Stimulated activated CD8-positive, alpha-beta memory T cell treated with anti-CD3 and anti-CD28 coated beads, Interleukin-2, amount 100 ng/mL, for 1 hour (primary cell): ENCODE data around the gene C12orf75.
"Not testable (repeated sequence)": the region's sequence is repeated elsewhere in the genome, so short reads cannot be mapped to it uniquely, and the experiment has no call there.

Source experiments
- DNase-seq, 2 donors: peaks; one replicate each; pipeline ENCODE4 v3.0.0-alpha.2; 2020; ENCODE audit warnings: low read depth in 2 of 2

The C12orf75 gene

DNA sequence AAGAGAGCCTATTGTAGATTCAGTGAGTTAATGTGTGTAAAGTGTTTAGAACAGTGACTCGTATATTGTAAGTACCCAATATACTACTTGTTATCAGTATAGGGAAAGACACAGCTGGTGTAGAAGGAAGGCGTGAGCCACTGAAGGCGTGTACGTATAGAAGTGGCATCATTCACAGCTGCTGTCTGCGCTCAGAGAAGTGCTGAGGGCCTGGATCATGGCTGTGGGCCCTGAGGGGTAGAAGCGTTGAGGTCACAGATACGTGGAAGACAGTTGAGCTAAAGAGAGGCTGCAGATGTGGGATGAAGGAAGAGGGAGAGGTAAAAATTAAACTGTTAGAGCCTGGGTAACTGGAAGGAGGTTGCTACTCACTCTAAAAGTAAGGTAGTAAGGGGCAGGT, 5.9 kb downstream of the C12orf75 start:
- DNase-seq: no peak

GRCh38 chr12:105337391-105337790, 6.9 kb downstream of the C12orf75 start:
- no peak for DNase-seq

- no peak for DNase-seq
Observed at GRCh38 chr12:105338966-105339365, 8.5 kb downstream of the C12orf75 start.

- no peak for DNase-seq
Observed at GRCh38 chr12:105341010-105341409, 10.5 kb downstream of the C12orf75 start.

DNA sequence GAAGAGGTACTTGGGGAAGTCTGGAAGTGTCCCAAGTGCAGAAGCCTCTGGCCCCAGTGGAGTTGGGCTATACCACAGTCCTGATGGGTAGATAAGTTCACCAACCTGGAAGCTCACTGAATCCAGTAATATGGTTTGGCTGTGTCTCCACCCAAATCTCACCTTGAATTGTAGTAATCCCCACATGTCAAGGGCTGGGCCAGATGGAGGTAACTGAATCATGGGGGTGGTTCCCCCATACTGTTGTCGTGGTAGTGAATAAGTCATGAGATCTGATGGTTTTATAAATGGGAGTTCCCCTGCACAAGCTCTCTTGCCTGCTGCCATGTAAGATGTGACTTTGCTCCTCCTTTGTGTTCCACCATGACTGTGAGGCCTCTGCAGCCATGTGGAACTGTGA, 11.1 kb downstream of the C12orf75 start:
- DNase-seq: not testable (repeated sequence)

- no peak for DNase-seq
Observed at GRCh38 chr12:105342464-105342863, 12.0 kb downstream of the C12orf75 start.

- no peak for DNase-seq
Observed at GRCh38 chr12:105343836-105344235, 13.3 kb downstream of the C12orf75 start.

DNA sequence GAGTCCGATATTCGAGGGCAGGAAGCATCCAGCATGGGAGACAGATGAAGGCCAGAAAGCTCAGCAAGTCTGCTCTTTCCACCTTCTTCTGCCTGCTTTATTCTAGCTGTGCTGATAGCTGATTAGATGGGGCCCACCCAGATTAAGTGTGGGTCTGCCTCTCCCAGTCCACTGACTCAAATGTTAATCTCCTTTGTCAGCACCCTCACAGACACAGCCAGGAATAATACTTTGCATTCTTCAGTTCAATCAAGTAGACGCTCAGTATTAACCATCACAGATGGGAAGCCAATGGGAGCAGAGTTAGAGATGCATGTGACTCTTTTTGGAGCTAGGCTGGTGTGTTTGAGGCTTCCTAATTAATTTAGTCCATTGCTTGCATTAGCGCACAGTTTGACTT, 17.0 kb downstream of the C12orf75 start:
- DNase-seq: no peak

GRCh38 chr12:105348142-105348541, 17.7 kb downstream of the C12orf75 start:
- DNase-seq: no peak

DNA sequence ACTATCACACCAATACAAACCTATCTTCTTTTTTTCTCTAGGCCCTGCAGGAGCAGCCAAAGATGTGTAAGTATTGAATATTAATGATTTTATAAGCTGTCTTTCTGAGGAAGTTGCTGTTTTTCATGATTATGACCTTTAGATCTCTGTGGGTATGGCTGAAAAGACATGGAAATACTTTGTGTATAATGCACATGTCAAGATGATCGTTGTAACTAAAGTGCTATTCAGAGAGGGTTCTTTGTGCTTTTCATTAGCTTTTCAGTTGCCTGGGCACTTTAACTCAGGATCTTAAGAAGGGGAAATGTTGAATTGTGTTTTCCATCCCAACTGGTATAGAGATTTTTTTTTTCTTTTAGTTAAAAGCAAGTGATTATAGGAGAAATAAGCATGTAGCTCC, 18.1 kb downstream of the C12orf75 start:
- no peak for DNase-seq

DNA sequence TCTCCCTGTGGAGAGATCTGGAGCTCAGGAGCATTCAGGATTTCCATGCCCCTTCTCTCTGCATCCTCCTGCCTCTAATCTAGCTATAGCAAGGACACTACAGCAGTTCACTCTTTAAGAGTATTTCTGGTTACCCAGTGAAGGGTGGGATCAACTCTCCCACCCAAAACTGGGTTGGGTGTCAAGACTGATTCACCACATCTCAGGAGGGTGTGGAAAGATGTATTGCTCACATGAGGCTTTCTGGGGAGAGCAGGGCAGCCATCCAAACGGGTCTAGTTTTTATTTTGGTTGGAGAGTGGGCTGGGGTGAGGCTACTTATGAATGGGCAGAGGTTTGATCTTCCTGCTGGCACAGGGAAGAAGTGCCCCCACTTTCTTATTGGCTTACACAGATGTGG, 18.6 kb downstream of the C12orf75 start:
- no peak for DNase-seq

DNA sequence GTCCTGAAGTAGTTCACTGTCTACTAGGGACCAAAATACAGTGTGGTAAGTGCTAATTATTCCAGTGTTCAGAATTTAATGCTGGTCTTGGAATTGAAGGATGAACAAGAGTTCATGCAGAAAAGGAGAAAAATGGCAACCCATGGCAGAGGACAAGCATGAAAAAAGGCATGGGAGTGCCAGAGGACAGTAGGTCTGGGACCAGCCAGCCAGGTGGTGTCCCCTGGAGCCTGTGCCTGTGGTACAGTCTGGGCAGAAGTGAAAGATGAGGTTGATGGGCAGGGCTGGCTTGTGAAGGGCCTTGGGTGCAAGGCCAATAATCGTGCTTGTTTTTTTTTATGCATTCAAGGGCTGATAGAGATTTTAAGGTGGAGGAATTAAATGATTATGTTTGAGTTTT, 21.0 kb downstream of the C12orf75 start:
- DNase-seq: no peak

GRCh38 chr12:105352052-105352451, 21.6 kb downstream of the C12orf75 start:
- no peak for DNase-seq

DNA sequence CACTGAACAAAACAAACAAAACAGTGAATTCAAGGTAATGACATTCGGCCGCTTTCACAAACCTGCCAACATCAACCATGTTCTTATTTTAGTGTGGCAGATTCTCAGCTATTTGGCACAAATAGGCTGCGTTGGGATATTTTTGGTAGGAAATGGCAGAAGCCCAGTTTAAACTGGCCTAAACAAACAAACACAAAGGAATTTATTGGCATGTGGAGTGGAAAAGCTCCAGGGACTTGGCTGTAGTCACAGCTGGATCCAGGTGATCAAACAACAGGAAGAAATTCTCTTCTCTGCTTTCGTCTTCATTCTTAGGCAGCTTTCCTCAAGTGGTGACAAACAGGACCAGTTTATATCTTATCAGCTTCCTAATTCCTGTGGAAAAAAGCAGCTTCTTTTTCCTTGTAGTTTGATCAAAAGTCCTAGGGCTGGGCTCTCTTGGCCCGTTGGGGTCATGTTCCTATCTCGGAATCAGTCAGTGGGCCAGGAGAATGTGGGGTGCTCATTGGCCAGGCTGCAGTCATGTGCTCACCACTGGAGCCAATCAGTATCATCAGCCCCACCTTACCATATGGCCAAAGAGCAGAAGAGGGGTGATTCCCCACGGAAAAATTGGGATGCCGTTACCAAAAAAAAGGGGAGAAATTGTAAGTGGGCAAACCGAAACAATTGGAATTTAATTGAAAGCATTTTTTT, 22.6 kb downstream of the C12orf75 start:
- no peak for DNase-seq

- no peak for DNase-seq
Observed at GRCh38 chr12:105355752-105356151, 25.3 kb downstream of the C12orf75 start.

- DNase-seq: no peak
Observed at GRCh38 chr12:105357162-105357691, 26.7 kb downstream of the C12orf75 start.

DNA sequence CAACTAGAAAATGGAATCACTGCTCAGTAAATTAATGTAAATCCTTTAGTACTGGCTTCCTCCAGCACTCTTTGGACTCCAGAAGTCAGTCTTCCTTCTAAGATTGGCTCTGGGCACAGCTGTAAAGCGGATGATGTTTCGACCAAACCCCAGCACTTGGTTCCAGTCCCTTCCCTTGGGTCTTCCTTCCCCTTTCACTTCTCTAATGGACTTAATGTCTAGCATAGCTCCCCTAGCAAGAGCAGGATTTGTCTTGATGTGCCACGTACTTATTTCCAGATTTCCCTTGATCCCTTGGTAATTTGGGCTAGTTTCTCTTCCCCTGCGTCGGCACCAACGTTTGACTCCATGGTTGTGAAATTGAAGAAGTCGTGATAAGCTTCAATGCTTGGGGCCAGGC, 28.3 kb downstream of the C12orf75 start:
- no peak for DNase-seq

DNA sequence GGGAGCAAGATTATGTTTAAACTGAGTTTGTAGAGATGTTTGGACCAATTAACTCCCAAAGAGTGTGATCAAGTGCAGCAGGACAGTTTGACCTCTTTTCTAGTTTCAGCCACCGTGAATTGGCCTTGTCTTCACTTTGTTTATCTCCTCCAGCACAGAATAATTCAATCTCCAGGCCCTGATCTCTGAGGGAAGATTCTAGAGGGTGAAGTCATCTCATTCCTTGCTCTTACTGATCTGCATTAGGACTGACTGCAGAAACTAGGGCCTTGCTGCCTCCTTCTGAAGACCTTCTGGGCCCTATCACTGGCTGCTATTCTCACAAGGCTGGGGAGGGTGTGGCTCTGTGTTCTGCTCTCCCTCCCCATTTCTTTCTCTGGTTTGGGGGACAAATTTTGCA, 29.4 kb downstream of the C12orf75 start:
- no peak for DNase-seq

DNA sequence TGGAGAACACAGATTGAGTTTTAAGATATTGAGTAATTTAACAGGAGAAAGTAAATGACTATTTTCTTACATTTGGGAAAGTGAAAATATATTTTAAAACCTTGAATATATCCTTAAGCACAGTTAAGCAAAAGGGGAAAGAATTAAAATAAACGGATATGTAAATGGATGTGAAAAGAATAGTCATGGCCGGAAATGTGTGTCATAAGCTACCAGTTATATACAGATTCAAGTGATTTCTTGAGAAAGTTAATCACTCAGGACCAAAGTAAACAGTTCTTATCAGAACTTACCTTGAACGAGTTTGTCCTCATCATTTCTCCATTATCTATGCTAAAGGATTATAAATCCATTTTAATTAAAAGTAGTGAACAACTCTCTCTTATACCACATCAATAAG, 33.4 kb downstream of the C12orf75 start:
- no peak for DNase-seq

DNA sequence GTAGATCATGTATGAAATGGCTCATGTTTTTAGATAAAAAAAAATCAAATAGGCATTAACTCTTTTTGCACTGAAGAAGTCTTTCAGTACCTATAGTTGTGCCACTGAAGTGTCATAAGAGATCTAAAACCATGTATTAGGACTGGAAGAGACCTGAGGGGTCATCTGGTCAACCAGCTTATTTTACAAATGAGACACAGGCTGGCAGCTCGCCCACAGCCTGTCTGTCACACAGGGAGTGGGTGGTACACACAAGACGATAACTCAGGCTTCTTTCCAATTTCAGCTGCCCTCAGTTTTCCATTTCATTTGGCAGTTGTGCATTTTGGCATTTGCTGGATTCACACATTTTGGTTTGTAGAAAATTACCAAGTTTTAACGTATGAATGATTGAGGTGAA, 34.7 kb downstream of the C12orf75 start:
- no peak for DNase-seq

DNA sequence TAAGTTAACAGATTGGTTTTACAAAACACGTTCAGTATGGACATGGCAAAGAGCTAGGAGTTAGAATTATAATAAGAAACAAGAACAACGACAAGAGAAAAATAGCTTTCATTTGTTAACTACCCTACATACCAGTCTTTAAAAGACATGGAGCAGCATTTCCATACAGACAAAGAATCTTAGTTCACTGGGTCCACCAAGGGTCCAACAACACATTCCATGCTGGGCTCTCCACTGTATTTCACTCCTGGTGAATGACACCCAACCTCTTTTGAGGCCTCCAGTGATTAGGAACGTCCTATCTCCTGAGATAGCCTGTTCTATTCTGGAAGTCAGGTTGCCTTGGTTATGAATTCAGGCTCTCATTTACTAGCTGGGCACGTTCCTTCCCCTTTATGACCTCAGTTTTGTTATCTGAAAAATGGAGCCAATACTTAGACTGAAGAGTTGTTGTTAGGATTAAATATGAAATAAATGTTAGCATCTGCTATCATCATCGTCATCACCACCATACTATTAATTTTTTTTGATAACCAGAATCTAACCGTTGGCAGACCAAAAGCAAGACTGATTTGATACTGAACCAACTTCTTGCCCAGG, 37.7 kb downstream of the C12orf75 start:
- DNase-seq: no peak

GRCh38 chr12:105369014-105369413, 38.5 kb downstream of the C12orf75 start:
- no peak for DNase-seq

DNA sequence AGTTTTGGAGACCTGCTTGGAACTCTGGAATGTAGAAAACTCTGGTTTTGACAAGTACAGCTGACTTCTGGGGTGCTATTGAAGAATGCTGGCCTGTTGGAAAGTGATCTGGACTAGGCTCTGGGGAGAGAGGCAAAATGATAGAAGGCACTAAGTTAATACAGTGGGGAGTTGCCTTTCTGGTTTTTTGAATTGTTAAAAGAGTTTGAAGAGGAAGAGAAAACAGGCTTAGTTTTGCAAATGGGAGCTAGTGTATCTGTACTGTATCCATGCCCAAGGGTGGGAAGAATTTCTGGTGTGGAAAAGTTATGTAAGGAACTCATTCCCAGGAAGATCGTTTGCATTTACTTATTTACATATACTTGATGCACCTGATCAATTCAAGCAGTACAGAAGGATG, 43.8 kb downstream of the C12orf75 start:
- no peak for DNase-seq

DNA sequence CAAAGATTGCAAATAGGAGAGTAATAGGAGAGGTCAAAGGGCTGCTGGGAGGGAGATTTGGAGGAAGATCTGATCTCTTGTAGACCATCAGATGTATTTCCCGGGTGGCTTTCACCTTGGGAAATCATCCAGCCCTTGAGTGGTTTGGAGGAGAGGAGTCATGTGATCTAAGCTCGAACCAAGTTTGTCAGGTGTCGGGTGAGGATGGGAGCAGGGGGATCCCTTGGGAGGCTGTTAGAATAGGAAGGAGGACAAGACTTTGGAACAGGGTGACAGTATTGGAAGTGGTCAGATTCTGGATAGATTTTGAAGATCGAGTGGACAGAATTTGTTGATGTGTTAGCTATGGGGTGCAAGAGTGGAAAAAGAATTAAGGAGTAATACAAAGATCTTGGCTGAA, 46.6 kb downstream of the C12orf75 start:
- no peak for DNase-seq
